ENCODE results near the gene METTL26.

The METTL26 gene

GRCh38 chr16:637081-638018, 1.2 kb upstream of the METTL26 start:
- no peak overlapping the region for H3K9ac ChIP-seq (ENCODE audit: low read length)
- peak overlapping the region; percentile 97 for H3K27ac ChIP-seq (ENCODE audit: low read depth, low read length)
- no peaks in the 10 kb centered on the region for H3K36me3 ChIP-seq (ENCODE audit: control insufficient read depth, insufficient read depth, low read length)
- no peaks in the 10 kb centered on the region for H3K27me3 ChIP-seq (ENCODE audit: control insufficient read depth, insufficient read depth, low read length)
- peak overlapping the region; percentile 91 for H3K4me3 ChIP-seq (ENCODE audit: low read length)
- H3K4me1 ChIP-seq (ENCODE audit: control insufficient read depth, insufficient read depth, low read length): peaks cover 7% of the 10 kb centered on the region

- H3K27ac ChIP-seq (ENCODE audit: low read depth, low read length): peak overlapping the region; percentile 24
- peaks cover 7% of the 10 kb centered on the region for H3K4me1 ChIP-seq (ENCODE audit: control insufficient read depth, insufficient read depth, low read length)
- peak overlapping the region; percentile 91 for H3K4me3 ChIP-seq (ENCODE audit: low read length)
- peaks cover 2% of the 10 kb centered on the region for H3K27me3 ChIP-seq (ENCODE audit: control insufficient read depth, insufficient read depth, low read length)
- peak overlapping the region; percentile 53 for H3K9ac ChIP-seq (ENCODE audit: low read length)
- H3K36me3 ChIP-seq (ENCODE audit: control insufficient read depth, insufficient read depth, low read length): no peaks in the 10 kb centered on the region
Observed at GRCh38 chr16:635573-636205, 416 bp downstream of the METTL26 start.

GRCh38 chr16:634996-635395, 1.1 kb downstream of the METTL26 start:
- Histone ChIP-seq H3K4me3 (ENCODE audit: low read length) (no peak overlapping the region), H3K27ac (ENCODE audit: low read depth, low read length) (no peak overlapping the region), H3K36me3 (ENCODE audit: control insufficient read depth, insufficient read depth, low read length) (no peaks in the 10 kb centered on the region), H3K27me3 (ENCODE audit: control insufficient read depth, insufficient read depth, low read length) (peaks cover 2% of the 10 kb centered on the region), H3K4me1 (ENCODE audit: control insufficient read depth, insufficient read depth, low read length) (peaks cover 7% of the 10 kb centered on the region), H3K9ac (ENCODE audit: low read length) (no peak overlapping the region)

- Histone ChIP-seq H3K36me3 (ENCODE audit: control insufficient read depth, insufficient read depth, low read length) (no peaks in the 10 kb centered on the region), H3K27ac (ENCODE audit: low read depth, low read length) (no peak overlapping the region), H3K9ac (ENCODE audit: low read length) (no peak overlapping the region), H3K27me3 (ENCODE audit: control insufficient read depth, insufficient read depth, low read length) (peaks cover 2% of the 10 kb centered on the region), H3K4me1 (ENCODE audit: control insufficient read depth, insufficient read depth, low read length) (peaks cover 7% of the 10 kb centered on the region), H3K4me3 (ENCODE audit: low read length) (no peak overlapping the region)
Observed at GRCh38 chr16:634051-634670, 1.9 kb downstream of the METTL26 start.

- Histone ChIP-seq H3K4me1 (ENCODE audit: control insufficient read depth, insufficient read depth, low read length) (peaks cover 7% of the 10 kb centered on the region), H3K36me3 (ENCODE audit: control insufficient read depth, insufficient read depth, low read length) (no peaks in the 10 kb centered on the region), H3K27ac (ENCODE audit: low read depth, low read length) (no peak overlapping the region), H3K4me3 (ENCODE audit: low read length) (no peak overlapping the region), H3K27me3 (ENCODE audit: control insufficient read depth, insufficient read depth, low read length) (peaks cover 2% of the 10 kb centered on the region), H3K9ac (ENCODE audit: low read length) (no peak overlapping the region)
Observed at GRCh38 chr16:633336-634050, 2.6 kb downstream of the METTL26 start.

GRCh38 chr16:632486-633335, 3.4 kb downstream of the METTL26 start:
- H3K27ac ChIP-seq (ENCODE audit: low read depth, low read length): no peak overlapping the region
- H3K36me3 ChIP-seq (ENCODE audit: control insufficient read depth, insufficient read depth, low read length): no peaks in the 10 kb centered on the region
- peaks cover 2% of the 10 kb centered on the region for H3K27me3 ChIP-seq (ENCODE audit: control insufficient read depth, insufficient read depth, low read length)
- H3K9ac ChIP-seq (ENCODE audit: low read length): no peak overlapping the region
- no peak overlapping the region for H3K4me3 ChIP-seq (ENCODE audit: low read length)
- peaks cover 7% of the 10 kb centered on the region for H3K4me1 ChIP-seq (ENCODE audit: control insufficient read depth, insufficient read depth, low read length)

- Histone ChIP-seq H3K27ac (ENCODE audit: low read depth, low read length) (no peak overlapping the region), H3K4me1 (ENCODE audit: control insufficient read depth, insufficient read depth, low read length) (peaks cover 4% of the 10 kb centered on the region), H3K36me3 (ENCODE audit: control insufficient read depth, insufficient read depth, low read length) (no peaks in the 10 kb centered on the region), H3K4me3 (ENCODE audit: low read length) (no peak overlapping the region), H3K9ac (ENCODE audit: low read length) (no peak overlapping the region), H3K27me3 (ENCODE audit: control insufficient read depth, insufficient read depth, low read length) (peaks cover 2% of the 10 kb centered on the region)
Observed at GRCh38 chr16:631808-632358, 4.2 kb downstream of the METTL26 start.

- H3K9ac ChIP-seq (ENCODE audit: low read length): no peak within 1 kb of the TSS
Observed at GRCh38 chr16:630815-631405, 5.2 kb downstream of the METTL26 start, which contains the start of gene WFIKKN1. Gene WFIKKN1 (plus strand): TSS chr16:630985. CDS start chr16:631254, 269 bp downstream.

GRCh38 chr16:630249-630814, 5.8 kb downstream of the METTL26 start:
- Histone ChIP-seq H3K27ac (ENCODE audit: low read depth, low read length) (no peak overlapping the region), H3K4me1 (ENCODE audit: control insufficient read depth, insufficient read depth, low read length) (peaks cover 2% of the 10 kb centered on the region), H3K4me3 (ENCODE audit: low read length) (no peak overlapping the region), H3K36me3 (ENCODE audit: control insufficient read depth, insufficient read depth, low read length) (peaks cover 4% of the 10 kb centered on the region), H3K27me3 (ENCODE audit: control insufficient read depth, insufficient read depth, low read length) (peaks cover 2% of the 10 kb centered on the region), H3K9ac (ENCODE audit: low read length) (no peak overlapping the region)

More at GRCh38 chr16:630815-631405, 5.2 kb downstream of the METTL26 start, which contains the start of gene WFIKKN1:
- no peak within 1 kb of the TSS for H3K4me3 ChIP-seq (ENCODE audit: low read length)
- H3K27me3 ChIP-seq (ENCODE audit: control insufficient read depth, insufficient read depth, low read length): peaks cover 2% of the 10 kb centered on the region
- peaks cover 4% of the 10 kb centered on the region for H3K4me1 ChIP-seq (ENCODE audit: control insufficient read depth, insufficient read depth, low read length)
- H3K36me3 ChIP-seq (ENCODE audit: control insufficient read depth, insufficient read depth, low read length): peaks cover 4% of the 10 kb centered on the region
- no peak within 1 kb of the TSS for H3K27ac ChIP-seq (ENCODE audit: low read depth, low read length)

GRCh38 chr16:629833-630248, 6.3 kb downstream of the METTL26 start:
- no peaks in the 10 kb centered on the region for H3K4me1 ChIP-seq (ENCODE audit: control insufficient read depth, insufficient read depth, low read length)
- no peak overlapping the region for H3K9ac ChIP-seq (ENCODE audit: low read length)
- peaks cover 2% of the 10 kb centered on the region for H3K27me3 ChIP-seq (ENCODE audit: control insufficient read depth, insufficient read depth, low read length)
- H3K36me3 ChIP-seq (ENCODE audit: control insufficient read depth, insufficient read depth, low read length): peaks cover 4% of the 10 kb centered on the region
- no peak overlapping the region for H3K27ac ChIP-seq (ENCODE audit: low read depth, low read length)
- no peak overlapping the region for H3K4me3 ChIP-seq (ENCODE audit: low read length)
